ENCODE measurements around the gene MRE11. TPM values are rescaled to one million over a fixed set of nuclear protein-coding genes. Genes with fewer than 3 reads are reported as not detected.

The MRE11 gene
- total RNA-seq, 2 experiments from 2014 or later: 42.6 to 62.1 TPM

- no peak for DNase-seq (ENCODE audit: low spot score)
- no peak overlapping the region for H3K4me2 ChIP-seq (ENCODE audit: low read length)
- H3K27ac ChIP-seq (ENCODE audit: low read depth, low read length, poor library complexity, severe bottlenecking): no peak overlapping the region
- CTCF ChIA-PET (ENCODE audit: unreplicated experiment): no interaction called here
- H3K4me3 ChIP-seq (ENCODE audit: low read depth, low read length, poor library complexity, severe bottlenecking): no peak overlapping the region
- POLR2A ChIA-PET: interaction anchor here (0.6 to 0.9 kb wide), 2 partner anchors 27 to 161 kb away, joined by 3 read pairs; no protein-coding TSS in a partner anchor
- no TSS peak for BruUV-seq (replicated peaks)
- H3K4me1 ChIP-seq (ENCODE audit: insufficient read depth, low read length, poor library complexity, severe bottlenecking): no peaks in the 10 kb centered on the region
- H3K36me3 ChIP-seq (ENCODE audit: insufficient read depth, low read length): no peaks in the 10 kb centered on the region
- H4K20me1 ChIP-seq (ENCODE audit: insufficient read depth, low read length): no peaks in the 10 kb centered on the region
- no peak for TF ChIP-seq EZH2phosphoT487 (IDR thresholded peaks at IDR 0.05; ENCODE audit: borderline replicate concordance, low read depth, low read length)
- TF ChIP-seq, protein P1, sequence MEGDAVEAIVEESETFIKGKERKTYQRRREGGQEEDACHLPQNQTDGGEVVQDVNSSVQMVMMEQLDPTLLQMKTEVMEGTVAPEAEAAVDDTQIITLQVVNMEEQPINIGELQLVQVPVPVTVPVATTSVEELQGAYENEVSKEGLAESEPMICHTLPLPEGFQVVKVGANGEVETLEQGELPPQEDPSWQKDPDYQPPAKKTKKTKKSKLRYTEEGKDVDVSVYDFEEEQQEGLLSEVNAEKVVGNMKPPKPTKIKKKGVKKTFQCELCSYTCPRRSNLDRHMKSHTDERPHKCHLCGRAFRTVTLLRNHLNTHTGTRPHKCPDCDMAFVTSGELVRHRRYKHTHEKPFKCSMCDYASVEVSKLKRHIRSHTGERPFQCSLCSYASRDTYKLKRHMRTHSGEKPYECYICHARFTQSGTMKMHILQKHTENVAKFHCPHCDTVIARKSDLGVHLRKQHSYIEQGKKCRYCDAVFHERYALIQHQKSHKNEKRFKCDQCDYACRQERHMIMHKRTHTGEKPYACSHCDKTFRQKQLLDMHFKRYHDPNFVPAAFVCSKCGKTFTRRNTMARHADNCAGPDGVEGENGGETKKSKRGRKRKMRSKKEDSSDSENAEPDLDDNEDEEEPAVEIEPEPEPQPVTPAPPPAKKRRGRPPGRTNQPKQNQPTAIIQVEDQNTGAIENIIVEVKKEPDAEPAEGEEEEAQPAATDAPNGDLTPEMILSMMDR (conservative IDR thresholded peaks at IDR 0.05; ENCODE audit: low read length): no peak
- H3K79me2 ChIP-seq (ENCODE audit: insufficient read depth, low read depth, low read length): no peaks in the 10 kb centered on the region
- no peaks in the 10 kb centered on the region for H3K9me3 ChIP-seq (ENCODE audit: low read length)
- H2AFZ ChIP-seq (ENCODE audit: low read length): no peak overlapping the region
- intact Hi-C loops (cut with micrococcal nuclease; ENCODE audit: unreplicated experiment): no loop called here
- H3K9me2 ChIP-seq (ENCODE audit: insufficient read depth, low read length): no peaks in the 10 kb centered on the region
These were observed 88.4 kb downstream of the MRE11 start for GRCh38 chr11:94405062-94405833.

DNA sequence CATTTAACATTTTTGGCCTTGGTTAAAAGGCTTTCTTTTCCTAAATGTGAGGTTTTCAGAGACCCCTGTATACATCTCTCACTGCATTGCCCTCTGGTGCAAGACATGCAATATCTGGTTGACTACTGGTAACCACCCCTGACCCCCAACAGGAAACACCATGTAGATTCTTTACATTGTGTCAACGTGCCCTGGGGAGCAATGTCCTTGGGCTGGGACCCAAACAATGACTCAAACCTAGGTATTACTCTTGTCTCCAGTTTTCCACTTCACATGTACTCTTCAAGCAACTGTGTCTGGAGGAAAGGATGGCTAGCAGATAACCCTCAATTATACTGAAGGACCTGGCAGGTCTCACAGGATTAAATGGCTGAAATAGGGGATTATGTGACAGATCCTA lies 91.3 kb downstream of the MRE11 start:
- no peak overlapping the region for H2AFZ ChIP-seq (ENCODE audit: low read length)
- no peak overlapping the region for H3K4me3 ChIP-seq (ENCODE audit: low read depth, low read length, poor library complexity, severe bottlenecking)
- BruUV-seq (replicated peaks): no TSS peak
- no peaks in the 10 kb centered on the region for H3K79me2 ChIP-seq (ENCODE audit: insufficient read depth, low read depth, low read length)
- H3K4me1 ChIP-seq (ENCODE audit: insufficient read depth, low read length, poor library complexity, severe bottlenecking): no peaks in the 10 kb centered on the region
- TF ChIP-seq, protein P1 (conservative IDR thresholded peaks at IDR 0.05; ENCODE audit: low read length): no peak
- TF ChIP-seq EZH2phosphoT487 (IDR thresholded peaks at IDR 0.05; ENCODE audit: borderline replicate concordance, low read depth, low read length): no peak
- no peak for DNase-seq (ENCODE audit: low spot score)
- H3K9me3 ChIP-seq (ENCODE audit: low read length): no peaks in the 10 kb centered on the region
- ChIA-PET POLR2A (interaction anchor here (0.9 kb wide), 1 partner anchor 44 kb away, joined by 3 read pairs; no protein-coding TSS in a partner anchor), CTCF (ENCODE audit: unreplicated experiment) (interaction anchor here (0.9 kb wide), 1 partner anchor 23 kb away, joined by 3 read pairs; no protein-coding TSS in a partner anchor)
- no peak overlapping the region for H3K4me2 ChIP-seq (ENCODE audit: low read length)
- H3K36me3 ChIP-seq (ENCODE audit: insufficient read depth, low read length): no peaks in the 10 kb centered on the region
- no peak overlapping the region for H3K27ac ChIP-seq (ENCODE audit: low read depth, low read length, poor library complexity, severe bottlenecking)
- intact Hi-C loops (cut with micrococcal nuclease; ENCODE audit: unreplicated experiment): no loop called here
- H3K9me2 ChIP-seq (ENCODE audit: insufficient read depth, low read length): no peaks in the 10 kb centered on the region
- H4K20me1 ChIP-seq (ENCODE audit: insufficient read depth, low read length): no peaks in the 10 kb centered on the region

DNA sequence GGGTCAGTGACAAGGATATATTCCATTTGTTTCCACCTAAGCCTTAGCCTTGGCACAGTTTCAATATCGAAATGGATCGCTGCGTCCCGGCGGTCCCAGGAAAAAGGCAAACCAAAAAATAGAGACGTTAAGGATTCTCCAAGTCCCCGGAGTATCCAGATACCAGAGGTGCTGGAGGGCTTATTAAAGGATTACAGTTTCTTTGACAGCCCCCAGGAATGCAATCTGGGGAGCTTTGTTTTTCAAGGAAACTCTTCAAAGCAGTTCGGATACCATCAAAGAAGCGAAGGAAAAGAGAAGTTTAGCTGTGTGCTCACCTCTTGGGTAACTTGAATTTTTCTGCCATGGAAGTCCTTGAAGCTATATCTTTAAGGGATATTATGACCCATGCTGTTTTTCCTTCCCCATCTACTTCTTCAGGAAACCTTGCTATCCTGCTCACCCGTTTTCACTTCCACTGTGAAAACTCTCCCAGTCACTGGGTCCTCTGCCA lies 91.8 kb downstream of the MRE11 start:
- Histone ChIP-seq H3K27ac (ENCODE audit: low read depth, low read length, poor library complexity, severe bottlenecking) (no peak overlapping the region), H4K20me1 (ENCODE audit: insufficient read depth, low read length) (no peaks in the 10 kb centered on the region), H2AFZ (ENCODE audit: low read length) (no peak overlapping the region), H3K79me2 (ENCODE audit: insufficient read depth, low read depth, low read length) (no peaks in the 10 kb centered on the region), H3K4me2 (ENCODE audit: low read length) (no peak overlapping the region), H3K4me1 (ENCODE audit: insufficient read depth, low read length, poor library complexity, severe bottlenecking) (no peaks in the 10 kb centered on the region), H3K9me2 (ENCODE audit: insufficient read depth, low read length) (no peaks in the 10 kb centered on the region), H3K36me3 (ENCODE audit: insufficient read depth, low read length) (no peaks in the 10 kb centered on the region), H3K4me3 (ENCODE audit: low read depth, low read length, poor library complexity, severe bottlenecking) (no peak overlapping the region), H3K9me3 (ENCODE audit: low read length) (no peaks in the 10 kb centered on the region)
- ChIA-PET POLR2A (interaction anchor here (0.9 kb wide), 1 partner anchor 44 kb away, joined by 3 read pairs; no protein-coding TSS in a partner anchor), CTCF (ENCODE audit: unreplicated experiment) (no interaction called here)
- no peak for DNase-seq (ENCODE audit: low spot score)
- intact Hi-C loops (cut with micrococcal nuclease; ENCODE audit: unreplicated experiment): no loop called here
- no peak for TF ChIP-seq EZH2phosphoT487 (IDR thresholded peaks at IDR 0.05; ENCODE audit: borderline replicate concordance, low read depth, low read length)
- TF ChIP-seq, protein P1 (conservative IDR thresholded peaks at IDR 0.05; ENCODE audit: low read length): no peak
- BruUV-seq (replicated peaks): no TSS peak

All from OCI-LY7 (cell line).